Endothelial cell (in vitro differentiated cells): Measurements from ENCODE around the gene EBF3. TPM values are rescaled to one million over a fixed set of nuclear protein-coding genes. Genes with fewer than 3 reads are reported as not detected.
"Not testable (repeated sequence)": the region's sequence is repeated elsewhere in the genome, so short reads cannot be mapped to it uniquely, and the experiment has no call there.

ENCODE experiments used
- DNase-seq: peaks from one replicate; pipeline ENCODE4 v3.0.0; 2021; ENCODE audit warnings: low spot score
- H3K27ac Mint-ChIP-seq: one replicate; pipeline ENCODE4 v1.8.0; 2021; ENCODE audit warnings: mixed read lengths, inconsistent platforms; ENCODE audit not compliant: unreplicated experiment
- H3K27me3 Mint-ChIP-seq: one replicate; pipeline ENCODE4 v1.8.0; 2021; ENCODE audit warnings: mild to moderate bottlenecking, moderate library complexity, mixed read lengths, inconsistent platforms; ENCODE audit not compliant: unreplicated experiment
- H3K36me3 Mint-ChIP-seq: one replicate; pipeline ENCODE4 v1.8.0; 2021; ENCODE audit warnings: mild to moderate bottlenecking, low read depth, mixed read lengths, inconsistent platforms; ENCODE audit not compliant: unreplicated experiment
- H3K4me1 Mint-ChIP-seq: one replicate; pipeline ENCODE4 v1.8.0; 2021; ENCODE audit warnings: mild to moderate bottlenecking, mixed read lengths, inconsistent platforms; ENCODE audit not compliant: unreplicated experiment
- H3K4me3 Mint-ChIP-seq: one replicate; pipeline ENCODE4 v1.8.0; 2021; ENCODE audit warnings: mild to moderate bottlenecking, mixed read lengths, inconsistent platforms; ENCODE audit not compliant: unreplicated experiment
- H3K9me3 Mint-ChIP-seq: one replicate; pipeline ENCODE4 v1.8.0; 2021; ENCODE audit warnings: mixed read lengths, inconsistent platforms; ENCODE audit not compliant: unreplicated experiment
- CTCF ChIP-seq: fragments of 200-600 bp; sonication (generic); IDR thresholded peaks from one replicate; pipeline ENCODE4 v1.5.0; 2021; ENCODE audit warnings: antibody characterized with exemption; ENCODE audit not compliant: unreplicated experiment
- total RNA-seq: library from RNA; stranded (reverse); fragmentation: NEBNext Ultra II Directional; extraction: Animal tissue kit (Norgen Biotek cat#: 25700); gene quantifications from one replicate; pipeline ENCODE4 v1.2.1, GENCODE V29; 2021; ENCODE audit not compliant: unreplicated experiment

Gene EBF3
- total RNA-seq, 1 donor from 2014 or later = 1.3 TPM

DNA sequence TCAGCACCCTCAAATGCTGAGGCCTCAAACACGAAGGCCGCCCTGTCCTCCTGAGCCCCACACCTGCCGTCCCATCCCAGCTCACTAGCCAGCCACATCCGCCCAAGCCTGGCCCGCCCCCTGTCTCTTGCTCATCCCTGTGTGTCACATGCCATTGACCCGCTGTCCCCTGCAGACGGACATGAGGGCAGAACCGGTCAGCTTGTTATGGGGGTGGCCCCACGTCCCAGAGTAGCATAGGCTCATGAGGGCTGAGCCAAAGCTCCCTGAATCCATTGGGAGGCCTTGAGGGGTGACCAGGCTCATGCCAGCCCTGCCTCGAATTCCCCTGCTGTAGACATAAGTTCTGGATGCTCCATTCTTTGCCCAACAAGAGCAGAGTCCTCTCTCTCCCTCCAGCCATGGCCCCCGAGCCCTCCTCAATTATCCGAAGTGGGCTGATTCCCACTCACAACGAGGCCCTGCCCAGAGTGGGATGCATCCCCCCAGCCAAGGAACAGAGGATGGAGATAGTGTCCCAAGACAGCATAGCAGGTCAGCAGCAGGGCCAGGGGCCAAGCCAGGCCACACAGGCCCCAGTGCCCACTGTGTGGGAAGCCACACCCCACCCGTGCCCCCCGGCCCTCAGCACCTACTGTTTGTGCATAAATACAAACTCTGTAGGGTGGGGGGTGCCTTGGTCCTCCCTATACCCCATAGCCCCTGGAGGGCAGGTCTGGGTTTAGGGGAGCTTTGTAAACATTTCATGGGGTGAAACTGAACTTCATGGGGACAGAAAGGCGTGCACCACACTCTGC is 42.1 kb downstream of the EBF3 start:
- no peaks in the 10 kb centered on the region for H3K4me1 Mint-ChIP-seq
- peaks cover 5% of the 10 kb centered on the region for H3K27me3 Mint-ChIP-seq
- no peaks in the 10 kb centered on the region for H3K36me3 Mint-ChIP-seq
- no peak overlapping the region for H3K27ac Mint-ChIP-seq
- DNase-seq = no peak
- H3K4me3 Mint-ChIP-seq = no peak overlapping the region
- TF ChIP-seq CTCF = no peak
- no peaks in the 10 kb centered on the region for H3K9me3 Mint-ChIP-seq

GRCh38 chr10:129921065-129921670 is 42.9 kb downstream of the EBF3 start:
- Mint-ChIP-seq H3K4me1 (no peaks in the 10 kb centered on the region), H3K4me3 (no peak overlapping the region), H3K27me3 (peaks cover 5% of the 10 kb centered on the region), H3K9me3 (no peaks in the 10 kb centered on the region), H3K36me3 (no peaks in the 10 kb centered on the region), H3K27ac (no peak overlapping the region)
- no peak for TF ChIP-seq CTCF
- no peak for DNase-seq

DNA sequence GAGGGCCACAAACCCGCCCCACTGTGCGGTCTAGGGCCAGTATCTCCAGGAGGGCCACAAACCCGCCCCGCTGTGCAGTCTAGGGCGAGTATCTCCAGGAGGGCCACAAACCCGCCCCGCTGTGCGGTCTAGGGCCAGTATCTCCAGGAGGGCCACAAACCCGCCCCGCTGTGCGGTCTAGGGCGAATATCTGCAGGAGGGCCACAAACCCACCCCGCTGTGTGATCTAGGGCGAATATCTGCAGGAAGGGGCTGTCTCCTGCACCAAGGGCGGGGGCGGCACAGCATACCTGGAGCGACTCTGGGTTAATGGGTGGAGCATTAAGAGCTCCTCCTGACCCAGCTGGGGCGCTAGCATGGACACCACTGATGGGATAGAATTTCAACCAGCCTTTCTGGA is 43.9 kb downstream of the EBF3 start:
- DNase-seq, H3K27me3 Mint-ChIP-seq, H3K27ac Mint-ChIP-seq, H3K9me3 Mint-ChIP-seq, H3K4me1 Mint-ChIP-seq, H3K4me3 Mint-ChIP-seq, H3K36me3 Mint-ChIP-seq: not testable (repeated sequence)

- Mint-ChIP-seq H3K4me3 (no peak overlapping the region), H3K36me3 (no peaks in the 10 kb centered on the region), H3K9me3 (no peaks in the 10 kb centered on the region), H3K27me3 (peaks cover 4% of the 10 kb centered on the region), H3K27ac (no peak overlapping the region), H3K4me1 (no peaks in the 10 kb centered on the region)
- no peak for TF ChIP-seq CTCF
- no peak for DNase-seq
Measured at GRCh38 chr10:129919358-129919757, 44.7 kb downstream of the EBF3 start.

DNA sequence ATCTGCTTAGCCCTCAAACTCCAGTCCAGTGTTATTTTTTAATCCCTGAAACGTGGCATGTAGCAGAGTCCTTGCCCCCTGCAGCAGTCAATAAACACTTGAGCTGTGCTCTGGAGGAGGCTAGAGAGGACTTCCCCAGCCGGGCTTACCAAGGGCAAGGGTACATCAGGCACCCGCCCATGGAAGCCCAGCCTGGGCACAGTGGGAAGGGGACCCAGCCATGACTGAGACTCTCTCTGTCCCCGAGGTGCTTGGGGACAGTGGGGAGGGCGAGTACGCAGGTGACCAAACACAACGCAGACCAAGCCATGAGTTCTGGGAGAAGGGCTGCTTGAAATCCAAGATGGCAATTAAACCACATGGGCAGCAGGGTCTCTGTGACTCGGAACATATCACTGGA is 45.2 kb downstream of the EBF3 start:
- Mint-ChIP-seq H3K27ac (no peak overlapping the region), H3K4me1 (no peaks in the 10 kb centered on the region), H3K4me3 (no peak overlapping the region), H3K27me3 (peaks cover 4% of the 10 kb centered on the region), H3K9me3 (no peaks in the 10 kb centered on the region), H3K36me3 (no peaks in the 10 kb centered on the region)
- DNase-seq = no peak
- TF ChIP-seq CTCF = no peak
